GM21786 (cell line): ENCODE measurements around the gene GRIK3.
"Not testable (repeated sequence)": the region's sequence is repeated elsewhere in the genome, so short reads cannot be mapped to it uniquely, and the experiment has no call there.

Source experiments
- ATAC-seq: cut with Tn5 transposase; IDR thresholded peaks from one replicate; pipeline ENCODE4 v1.9.1; 2021; ENCODE audit not compliant: unreplicated experiment

GRIK3 gene

DNA sequence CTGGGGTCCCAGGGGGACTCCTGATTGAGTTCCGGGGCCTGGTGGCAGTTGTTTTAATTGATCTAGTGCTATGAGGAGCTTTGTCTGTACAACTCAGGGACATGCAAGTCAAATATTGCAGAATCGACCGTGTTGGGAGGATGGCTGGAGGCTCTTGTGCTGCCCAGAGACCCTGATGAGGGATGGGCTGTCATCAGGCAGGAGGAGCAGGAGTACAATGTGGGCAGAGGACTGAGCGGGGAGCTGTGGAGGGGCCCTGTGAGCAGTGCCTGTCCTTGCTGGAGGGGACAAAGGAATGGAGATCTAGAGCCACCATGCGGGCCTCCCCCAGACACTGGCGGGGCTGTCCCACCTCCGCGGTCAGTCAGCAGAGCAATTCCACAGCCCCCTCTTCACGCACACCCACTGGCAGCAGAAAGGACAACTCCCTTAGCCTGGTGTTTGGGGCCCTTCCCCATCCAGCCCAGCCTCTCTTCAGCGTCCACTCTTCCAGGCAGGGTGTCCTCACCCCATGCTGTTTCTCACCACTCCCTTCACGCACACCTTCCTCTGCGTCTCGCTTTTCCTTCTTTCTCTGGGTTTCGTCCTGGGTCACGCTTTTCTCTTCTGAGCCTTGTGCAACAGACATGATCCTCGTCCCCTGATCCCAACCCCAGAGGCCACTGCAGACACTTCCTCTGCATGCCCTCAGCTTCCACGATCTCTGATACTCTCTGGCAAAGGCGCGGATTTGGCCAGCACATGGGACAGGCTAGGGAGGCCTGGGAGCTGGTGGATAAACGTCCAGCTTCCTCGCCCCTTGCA lies 122.6 kb downstream of the GRIK3 start:
- no peak for ATAC-seq

DNA sequence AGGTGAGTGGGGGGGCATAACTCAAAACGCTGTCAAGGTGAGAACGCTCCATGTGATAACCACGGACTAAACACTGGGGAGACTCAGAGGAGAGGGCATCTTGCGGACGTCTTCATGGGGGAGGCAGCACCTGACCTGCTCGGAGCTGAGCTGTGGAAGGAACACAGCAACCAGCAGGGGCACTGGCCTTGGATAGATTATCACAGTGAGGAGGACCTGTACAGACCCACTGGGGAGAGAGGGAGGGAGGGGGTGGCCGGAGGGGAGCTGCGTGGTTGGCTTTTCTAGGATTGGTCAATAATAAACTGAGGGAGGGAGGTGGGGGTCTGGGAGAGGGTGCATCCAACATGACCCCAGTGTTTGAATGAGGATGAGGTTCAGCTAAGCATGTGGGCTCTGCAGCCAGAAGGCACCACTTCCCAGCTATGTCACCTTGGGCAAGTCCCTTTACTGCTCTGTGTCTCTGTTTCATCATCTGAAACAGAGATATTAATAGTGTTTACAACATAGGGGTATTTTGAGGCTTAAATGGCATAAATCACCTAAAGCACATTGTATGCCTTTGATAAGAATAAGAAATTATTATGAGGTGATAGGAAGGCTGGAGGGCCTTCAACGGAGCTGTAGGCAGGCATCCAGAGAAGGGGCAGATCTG lies 123.3 kb downstream of the GRIK3 start:
- no peak for ATAC-seq

DNA sequence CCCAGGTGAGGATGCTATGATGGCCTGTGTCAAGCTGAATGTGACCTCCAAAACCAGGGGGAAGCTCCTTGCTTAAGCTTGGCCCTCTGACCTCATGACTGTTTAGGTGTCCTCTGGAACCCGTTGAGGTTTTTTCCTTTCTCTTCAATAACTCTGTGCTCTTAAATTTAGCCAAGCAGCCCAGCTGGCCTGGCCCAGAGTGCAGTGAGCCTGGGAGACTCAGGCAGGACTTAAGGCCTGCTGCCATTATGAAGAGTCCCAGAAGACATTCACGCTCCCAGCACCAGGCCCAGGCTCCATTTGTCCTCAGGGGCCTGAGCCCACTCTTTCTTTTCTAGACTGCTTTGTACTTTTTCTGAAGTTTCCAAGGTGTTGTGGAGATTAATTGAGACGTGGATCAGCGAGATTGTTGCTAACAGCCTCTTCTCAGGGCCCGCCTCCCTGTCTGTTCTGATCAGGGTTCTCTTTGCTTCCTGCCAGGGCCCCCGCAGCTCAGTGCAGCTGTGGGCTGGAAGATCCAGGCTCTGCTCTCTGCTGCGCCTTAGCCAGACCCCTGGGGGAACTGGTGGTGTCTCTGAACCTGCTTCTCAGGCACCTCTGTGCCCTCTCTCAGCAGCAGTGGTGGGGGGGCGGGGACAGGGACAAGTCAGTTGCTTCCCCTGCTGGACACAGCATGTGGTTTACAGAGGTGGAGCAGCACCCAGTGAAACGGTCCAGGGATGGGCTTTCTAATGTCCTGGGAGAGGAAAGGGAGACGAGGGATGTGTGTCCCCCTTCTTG lies 124.2 kb downstream of the GRIK3 start:
- ATAC-seq: no peak

DNA sequence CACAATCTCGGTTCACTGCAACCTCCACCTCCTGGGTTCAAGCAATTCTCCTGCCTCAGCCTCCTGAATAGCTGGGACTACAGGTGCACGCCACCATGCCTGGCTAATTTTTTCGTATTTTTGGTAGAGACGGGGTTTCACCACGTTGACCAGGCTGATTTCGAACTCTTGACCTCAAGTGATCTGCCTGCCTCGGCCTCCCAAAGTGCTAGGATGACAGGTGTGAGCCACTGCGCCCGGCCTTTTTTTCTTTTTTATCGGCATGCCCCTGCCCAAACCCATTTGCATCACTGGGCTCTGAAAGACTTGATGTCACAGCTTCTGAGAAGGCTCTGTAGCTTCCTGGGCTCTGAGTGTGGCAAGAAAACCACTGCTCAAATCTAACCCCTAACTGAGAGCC lies 125.0 kb downstream of the GRIK3 start:
- ATAC-seq: not testable (repeated sequence)

DNA sequence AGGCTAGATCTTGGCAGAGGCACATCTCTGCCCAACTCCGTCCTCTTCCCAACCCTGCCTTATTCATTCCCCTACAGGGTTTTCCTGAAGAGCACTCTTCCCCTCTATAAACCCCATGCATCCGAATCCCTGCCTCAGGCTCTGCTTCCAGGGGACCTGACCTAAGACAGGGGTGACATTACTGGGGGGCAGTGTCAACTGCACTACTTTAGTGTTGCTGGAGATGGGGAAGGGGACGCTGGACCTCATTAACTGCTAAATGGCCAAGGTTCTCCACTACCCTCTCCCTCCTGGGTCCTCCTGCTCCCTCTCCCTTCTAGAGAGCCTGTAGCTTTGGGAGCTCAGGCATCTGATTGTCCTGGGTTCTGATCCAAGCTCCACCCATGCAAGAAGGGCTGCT lies 126.2 kb downstream of the GRIK3 start:
- no peak for ATAC-seq

DNA sequence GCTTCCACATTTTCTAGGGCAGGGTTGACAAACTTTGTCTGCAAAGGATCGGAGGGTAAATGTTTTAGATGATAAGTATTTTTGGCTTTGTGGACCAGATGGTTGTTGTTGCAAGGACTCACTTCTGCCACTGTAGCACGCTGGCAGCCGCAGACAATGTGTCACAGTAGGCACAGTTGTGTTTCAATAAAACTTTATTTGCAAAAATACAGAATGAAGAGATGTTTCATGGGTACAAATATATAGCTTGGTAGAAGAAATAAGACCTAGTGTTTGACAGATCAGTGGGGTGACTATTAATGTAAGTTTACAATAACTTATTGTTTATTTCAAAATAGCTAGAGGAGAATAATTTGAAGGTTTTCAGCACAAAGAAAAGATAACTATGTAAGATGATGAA lies 127.8 kb downstream of the GRIK3 start:
- ATAC-seq: no peak

DNA sequence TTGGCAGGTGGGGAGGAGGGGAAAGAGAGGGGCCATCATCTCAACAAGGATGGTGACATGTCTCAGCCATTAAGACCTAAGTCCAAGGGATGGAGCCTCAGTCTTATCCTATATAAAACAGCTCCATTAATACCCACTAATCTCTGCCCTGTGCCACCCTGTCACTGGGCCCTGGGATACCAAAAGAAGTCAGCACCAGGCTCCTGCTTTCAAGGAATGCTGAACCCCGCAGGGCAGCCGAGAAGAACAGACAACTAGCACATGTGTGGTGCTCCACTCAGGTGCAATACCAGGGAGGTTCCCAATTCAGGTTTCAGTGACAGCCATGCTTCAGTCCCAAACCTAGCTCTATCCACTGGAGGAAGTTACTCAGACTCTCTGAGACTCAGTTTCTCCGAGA lies 128.4 kb downstream of the GRIK3 start:
- no peak for ATAC-seq

DNA sequence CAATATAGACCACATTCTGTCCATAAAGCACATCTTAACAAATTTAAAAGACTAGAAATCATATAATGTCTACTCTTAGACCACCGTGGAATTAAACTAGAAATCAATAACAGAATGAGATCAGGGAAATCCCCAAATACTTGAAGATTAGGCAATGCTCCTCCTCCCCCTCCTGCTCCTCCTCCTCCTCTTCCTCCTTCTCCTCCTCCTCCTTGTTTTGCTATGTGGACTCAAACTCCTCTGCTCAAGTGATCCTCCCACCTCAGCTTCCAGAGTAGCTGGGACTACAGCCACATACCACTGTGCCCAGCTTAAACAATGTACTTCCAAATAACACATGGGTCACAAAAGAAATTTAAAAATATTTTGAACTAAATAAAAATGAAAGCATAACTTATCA lies 134.2 kb downstream of the GRIK3 start:
- no peak for ATAC-seq

DNA sequence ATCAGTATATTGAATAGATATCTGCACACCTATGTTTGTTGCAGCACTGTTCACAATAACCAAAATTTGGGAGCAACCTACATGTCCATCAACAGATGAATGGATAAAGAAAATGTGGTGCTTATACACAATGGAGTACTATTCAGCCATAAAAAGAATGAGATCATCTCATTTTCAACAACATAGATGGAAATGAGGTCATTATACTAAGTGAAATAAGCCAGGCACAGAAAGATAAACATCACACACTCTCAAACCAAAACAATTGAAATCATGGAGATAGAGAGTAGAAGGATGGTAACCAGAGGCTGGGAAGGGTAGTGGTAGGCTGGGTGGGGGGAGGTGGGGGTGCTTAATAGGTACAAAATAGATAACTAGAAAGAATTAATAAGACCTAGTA lies 136.5 kb downstream of the GRIK3 start:
- not testable (repeated sequence) for ATAC-seq

DNA sequence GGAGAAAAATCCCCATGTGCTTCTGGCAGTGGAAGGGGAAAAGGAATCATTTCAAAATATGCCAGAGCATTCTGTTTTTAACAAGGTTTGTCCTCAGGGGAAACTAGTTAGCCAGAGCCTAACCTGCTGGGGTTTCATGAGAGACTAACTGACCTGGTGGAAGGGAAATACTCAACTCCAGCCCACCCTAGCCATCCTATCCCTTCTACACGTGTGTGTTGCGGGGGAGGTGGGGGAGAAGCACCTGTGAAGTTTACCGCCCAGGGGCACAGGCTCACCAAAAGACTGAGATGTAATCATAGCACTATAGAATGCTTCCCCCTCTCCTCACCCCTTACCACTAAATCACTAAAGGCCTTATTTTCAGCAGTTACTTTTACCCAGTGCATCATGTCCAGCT lies 139.5 kb downstream of the GRIK3 start:
- ATAC-seq: no peak

DNA sequence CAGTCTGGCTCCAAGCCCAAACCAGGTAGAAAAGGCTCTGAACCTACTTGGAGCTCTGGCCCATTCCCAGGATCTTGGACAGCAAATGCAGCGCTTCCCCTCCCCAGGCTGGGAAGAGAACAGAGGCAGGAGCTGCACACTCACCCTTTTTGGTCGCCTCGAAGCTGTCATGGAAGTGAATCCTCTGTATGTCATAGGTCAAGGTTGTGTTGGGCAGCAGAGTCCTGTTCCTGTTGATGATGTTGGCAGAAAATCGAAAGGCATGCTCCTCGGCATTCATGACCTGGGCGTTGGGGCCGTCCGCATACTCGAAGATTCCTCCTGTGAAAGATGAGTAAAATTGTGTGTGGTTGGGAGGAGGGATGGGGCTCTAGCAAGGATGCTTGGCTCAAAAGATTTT lies 143.5 kb downstream of the GRIK3 start:
- no peak for ATAC-seq

DNA sequence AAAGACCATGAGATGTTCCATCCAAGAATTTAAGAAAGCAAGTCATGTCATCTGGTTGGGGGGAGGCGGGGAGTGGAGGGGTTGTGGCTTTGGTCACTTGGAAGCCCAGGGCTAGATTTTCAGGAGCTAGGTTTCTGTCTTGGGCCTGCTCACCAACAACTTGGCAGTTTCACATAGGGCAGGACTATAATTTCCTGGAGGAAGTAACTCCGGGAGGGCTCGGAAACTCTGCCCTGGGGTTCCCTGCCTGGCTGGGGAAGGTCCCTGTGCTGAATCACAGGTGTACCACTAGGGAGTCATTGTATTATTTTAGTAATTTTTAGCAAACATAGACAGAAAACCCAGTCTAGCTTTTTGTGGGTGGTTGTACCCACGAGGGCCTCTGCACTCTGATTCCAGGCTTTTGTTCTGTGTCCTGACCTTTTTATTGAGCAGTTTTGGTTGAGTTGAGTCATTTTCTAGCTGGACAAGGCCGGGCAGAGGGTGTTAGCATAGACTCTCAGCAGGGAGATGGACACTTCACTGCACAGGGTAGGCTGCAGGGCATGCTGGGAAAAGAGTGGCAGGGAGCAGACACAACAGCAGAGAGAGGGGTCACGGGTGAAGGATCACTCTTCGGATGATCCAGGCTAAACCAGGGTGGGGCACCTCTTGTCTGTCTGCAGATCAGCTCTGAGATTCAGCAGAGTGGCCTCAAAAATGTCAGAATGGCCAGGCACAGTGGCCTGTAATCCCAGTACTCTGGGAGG lies 144.7 kb downstream of the GRIK3 start:
- ATAC-seq: no peak

DNA sequence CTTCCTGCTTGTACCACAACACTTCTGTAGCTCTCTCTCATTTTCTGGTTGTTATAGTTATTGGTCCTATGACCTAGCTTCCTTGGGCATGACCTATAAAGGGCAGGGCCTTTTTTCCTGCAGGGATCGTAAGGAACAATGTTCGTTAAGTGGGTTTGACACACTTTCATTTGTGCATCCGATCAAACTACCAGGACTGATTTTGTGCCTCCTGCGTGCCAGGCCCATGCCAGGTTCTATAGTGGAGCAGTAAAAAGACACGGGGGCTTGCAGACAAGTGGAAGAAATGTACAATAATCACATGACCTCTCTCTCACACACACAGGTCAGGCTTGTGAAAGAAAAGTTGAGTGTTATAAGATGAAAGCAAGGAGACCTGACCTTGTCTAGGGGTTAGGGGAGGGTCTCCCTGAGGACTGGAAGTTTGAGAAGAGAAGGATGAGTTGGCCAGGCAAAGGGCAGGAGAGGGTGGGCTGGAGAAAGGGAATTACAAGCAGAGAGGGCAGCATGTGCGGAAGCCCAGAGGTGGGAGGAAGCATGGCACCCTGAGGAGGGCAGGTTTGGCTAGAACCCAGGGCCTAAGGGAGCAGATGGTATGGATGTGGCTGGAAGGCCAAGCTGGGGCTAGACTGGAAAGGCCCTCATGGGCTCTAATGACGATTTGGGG lies 145.4 kb downstream of the GRIK3 start:
- no peak for ATAC-seq

DNA sequence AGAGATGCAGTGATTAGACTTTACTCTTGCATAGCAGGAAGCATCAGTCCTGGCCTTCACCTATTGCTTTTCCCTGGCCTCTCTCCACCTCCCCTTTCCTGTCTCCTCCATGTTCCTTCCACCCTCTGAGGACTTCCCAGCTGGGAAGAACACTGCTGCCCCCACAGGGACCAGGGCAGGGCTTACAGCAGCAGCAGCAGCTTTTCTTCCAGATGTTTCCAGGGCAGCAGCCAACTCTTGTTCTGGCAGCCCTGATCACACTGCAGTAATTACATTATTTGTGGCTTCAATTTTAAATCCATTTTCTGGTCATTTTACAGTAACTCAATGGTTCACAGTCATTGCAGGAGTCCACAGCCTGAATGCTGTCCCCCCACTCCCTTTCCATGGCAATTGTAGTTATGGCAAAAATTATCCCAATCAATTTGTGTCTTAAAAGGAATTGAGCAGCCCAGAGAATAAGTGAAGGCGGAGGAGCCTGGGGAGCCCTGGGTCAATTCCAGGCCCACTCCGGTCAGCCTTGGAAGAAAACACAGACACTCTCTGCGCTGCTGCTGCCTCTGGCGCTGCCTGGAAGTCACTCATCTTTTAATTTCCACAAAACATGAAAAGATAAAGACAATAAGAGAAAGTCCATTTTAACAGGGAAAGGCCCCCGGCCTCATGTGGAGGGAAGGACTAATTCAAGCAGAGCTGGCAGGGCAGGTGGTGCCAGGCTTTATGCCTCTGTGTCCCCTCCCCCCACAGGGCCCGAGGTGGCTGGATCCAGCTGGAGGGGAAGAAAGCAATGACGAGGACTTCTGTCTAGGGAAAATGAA lies 148.6 kb downstream of the GRIK3 start:
- ATAC-seq: no peak

DNA sequence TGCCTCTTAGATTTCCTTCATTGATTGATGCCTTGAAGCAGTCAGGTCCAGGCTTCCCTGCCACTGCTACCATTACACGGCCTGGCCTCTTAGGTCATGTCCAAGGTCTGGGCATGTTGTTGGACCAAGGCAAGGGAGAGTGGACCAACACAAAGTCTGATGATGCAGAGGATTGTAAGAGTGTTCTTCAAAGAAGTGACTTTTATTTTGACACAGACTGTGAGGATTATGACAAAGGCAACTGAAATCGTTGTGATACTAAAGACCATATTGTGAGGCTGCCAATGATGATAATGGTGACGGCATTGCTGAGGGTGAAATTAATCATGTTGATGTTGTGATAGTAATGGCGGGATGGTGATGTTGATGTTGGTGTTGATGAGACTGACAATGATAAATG lies 149.5 kb downstream of the GRIK3 start:
- ATAC-seq: no peak

DNA sequence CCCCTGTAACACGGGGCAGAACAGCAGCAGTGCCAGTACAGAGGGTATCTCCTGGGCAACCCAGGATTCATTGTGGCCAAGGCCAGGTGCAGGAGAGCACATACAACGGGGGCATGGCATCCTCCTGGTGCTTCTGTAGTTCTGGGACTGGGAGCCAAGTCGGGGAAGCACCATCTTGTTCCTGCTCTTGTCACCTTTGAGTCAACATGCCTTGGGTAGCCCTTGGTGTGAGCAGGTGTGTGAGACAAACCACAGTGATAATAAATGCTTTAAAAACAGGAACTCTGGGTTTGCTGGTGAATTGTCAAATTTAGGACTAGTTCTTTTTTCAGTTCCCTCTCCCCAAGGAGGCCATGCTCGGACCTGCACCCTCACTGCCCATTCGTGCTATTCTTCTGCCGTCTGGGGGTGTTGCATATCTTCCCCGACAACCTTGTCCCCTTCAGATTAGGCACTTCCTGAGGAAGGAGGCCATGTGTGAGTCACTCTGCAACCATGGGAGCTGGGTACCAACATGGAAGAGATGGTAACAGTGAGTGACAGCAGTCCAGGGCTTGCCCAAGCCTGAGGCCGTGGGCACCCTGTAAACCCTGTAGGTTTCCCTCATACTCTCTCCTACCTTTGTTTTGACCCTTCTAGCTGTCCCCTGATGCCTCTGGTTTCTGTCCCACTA lies 150.2 kb downstream of the GRIK3 start:
- ATAC-seq: no peak

DNA sequence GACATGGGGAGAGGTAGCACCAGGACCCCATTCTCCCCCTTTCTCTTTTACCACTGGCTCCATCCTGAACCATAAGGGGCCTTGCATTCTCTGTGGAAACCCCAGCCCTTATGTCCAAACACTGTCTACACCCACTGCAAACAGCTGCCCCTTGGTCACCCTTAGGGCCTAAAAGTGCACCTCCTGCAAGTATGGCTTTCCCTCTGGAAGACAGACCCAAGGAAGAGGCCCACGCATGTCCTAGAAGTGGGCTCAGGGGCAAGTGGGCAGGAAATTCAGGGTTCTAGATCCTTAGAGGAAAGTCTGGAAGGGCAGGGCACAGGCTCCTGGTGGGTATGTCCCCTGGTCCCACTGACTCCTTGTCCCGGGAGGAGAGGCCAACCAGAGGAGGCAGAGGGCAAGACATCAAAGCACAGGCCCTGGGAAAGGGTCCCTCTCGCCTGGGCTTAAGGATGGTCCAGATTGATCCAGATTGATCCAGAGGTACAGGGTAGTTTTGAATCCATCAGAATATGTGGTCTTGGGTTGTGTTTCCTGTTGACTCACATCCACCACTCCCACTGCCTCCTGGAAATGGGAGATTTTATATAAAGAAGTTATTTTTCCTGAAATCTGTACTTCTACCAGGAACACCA lies 150.9 kb downstream of the GRIK3 start:
- ATAC-seq: no peak

DNA sequence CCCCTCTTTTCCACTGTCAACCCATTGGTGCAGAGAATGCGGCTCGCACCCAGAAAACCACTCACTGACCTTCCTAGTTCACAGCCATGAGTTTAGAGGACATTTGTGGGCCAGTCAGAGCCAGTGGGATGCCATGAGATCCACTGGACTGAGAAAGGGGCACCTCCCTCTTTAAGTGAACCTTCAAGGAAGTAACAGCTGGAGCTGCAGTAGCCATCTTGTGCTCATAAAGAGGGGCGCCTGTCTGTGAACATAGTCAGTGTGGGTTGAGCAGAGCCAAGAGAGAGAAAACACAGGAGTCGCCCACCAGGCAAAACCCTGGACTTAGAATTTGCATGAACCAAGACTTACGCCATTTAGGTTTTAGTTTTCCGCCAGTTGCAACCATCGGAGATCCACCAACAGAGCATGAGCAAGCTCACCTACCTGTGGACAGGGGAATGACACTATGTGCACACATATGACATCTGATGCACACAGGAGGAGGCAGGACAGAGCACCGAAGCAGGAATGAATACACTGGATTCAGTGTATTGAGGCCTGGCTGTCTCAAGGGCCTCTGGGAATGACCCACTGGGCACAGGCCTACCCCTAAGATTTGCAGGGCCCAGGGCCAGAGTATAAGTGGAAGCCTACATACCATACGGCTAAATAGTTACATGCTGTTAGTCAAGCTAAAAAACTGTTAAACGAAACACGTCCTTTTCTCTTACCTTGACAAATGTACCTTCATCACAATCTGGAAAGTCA lies 151.6 kb downstream of the GRIK3 start:
- no peak for ATAC-seq
